Fibroblast of peridontal ligament (primary cell): ENCODE results near the gene GRAMD2A.
A peak's percentile ranks its signal among the peaks of the same experiment; 100 is the strongest.

Experiments used
- DNase-seq: peaks from one replicate; pipeline ENCODE4 v3.0.0-alpha.2; 2010; ENCODE audit errors: extremely low read depth

The GRAMD2A gene

DNA sequence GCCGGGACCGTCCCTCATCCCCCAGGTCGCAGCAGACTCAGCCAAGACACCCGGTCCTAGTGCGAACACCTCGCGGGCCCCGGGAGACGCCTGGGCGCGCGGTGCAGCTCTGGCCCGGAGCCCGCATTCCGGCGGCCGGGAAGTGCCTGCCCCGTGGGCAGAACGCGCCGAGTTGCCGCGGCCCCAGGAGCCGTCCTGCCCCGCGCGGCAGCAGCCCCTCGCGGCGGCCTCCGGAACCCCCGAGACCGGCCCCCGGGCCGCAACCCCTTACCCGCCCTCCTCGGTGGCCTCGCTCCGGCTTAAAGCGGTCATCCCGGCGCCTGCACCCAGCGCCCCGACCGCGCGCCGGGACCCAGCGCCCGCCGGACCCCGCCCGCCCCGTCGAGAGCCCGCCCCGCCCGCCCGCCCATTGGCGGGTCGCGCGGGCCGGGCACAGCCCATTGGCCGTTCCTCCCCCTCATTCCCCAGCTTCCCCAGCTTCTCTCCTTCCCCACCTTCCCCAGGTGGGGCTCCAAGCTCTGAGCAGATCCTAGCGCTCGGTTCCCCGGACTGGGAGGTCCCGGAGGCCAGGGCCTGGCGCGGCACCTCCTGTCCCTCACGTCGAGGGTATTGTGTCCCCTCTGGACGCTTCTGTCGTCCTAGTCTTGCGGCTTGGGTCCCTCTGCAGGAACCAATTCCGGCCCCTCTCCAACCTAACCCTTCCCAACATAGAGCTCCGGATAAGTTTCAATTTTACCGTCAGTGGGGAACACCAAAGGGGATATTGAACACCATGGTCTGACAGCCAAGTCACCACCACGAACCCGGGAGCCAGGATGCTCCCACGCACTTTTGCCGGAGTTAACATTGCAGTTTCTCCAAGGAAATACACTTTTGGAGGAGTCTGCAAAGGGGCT, at the start of gene GRAMD2A:
Gene GRAMD2A, minus strand, starts transcription at position 328 of the 896 bp plus-strand sequence.
- DNase-seq, result no peak

- no peak for DNase-seq
Measured at GRCh38 chr15:72242775-72243370, 45.3 kb upstream of the GRAMD2A start.

GRCh38 chr15:72239652-72240051, 42.1 kb upstream of the GRAMD2A start:
- DNase-seq, result no peak

- DNase-seq, result no peak
Measured at GRCh38 chr15:72238586-72238985, 41.0 kb upstream of the GRAMD2A start.

DNA sequence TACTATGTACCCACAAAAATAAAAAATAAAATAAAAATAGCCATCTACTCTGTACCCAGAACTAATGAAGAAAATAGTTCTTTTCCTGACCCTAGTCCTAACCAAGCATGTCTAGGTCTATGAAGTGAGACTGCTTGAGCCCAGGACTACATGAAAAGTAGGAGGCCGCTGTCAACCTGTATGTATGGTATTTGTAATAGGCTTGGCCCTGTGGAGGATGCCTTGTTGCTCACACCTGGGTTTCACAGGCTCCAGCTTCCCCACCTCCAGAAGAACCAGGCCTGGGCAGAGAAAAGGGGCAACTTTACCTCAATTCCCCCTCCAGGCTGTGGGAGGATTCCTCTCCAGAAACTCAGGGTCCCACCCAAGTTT, 40.3 kb upstream of the GRAMD2A start:
- no peak for DNase-seq

DNA sequence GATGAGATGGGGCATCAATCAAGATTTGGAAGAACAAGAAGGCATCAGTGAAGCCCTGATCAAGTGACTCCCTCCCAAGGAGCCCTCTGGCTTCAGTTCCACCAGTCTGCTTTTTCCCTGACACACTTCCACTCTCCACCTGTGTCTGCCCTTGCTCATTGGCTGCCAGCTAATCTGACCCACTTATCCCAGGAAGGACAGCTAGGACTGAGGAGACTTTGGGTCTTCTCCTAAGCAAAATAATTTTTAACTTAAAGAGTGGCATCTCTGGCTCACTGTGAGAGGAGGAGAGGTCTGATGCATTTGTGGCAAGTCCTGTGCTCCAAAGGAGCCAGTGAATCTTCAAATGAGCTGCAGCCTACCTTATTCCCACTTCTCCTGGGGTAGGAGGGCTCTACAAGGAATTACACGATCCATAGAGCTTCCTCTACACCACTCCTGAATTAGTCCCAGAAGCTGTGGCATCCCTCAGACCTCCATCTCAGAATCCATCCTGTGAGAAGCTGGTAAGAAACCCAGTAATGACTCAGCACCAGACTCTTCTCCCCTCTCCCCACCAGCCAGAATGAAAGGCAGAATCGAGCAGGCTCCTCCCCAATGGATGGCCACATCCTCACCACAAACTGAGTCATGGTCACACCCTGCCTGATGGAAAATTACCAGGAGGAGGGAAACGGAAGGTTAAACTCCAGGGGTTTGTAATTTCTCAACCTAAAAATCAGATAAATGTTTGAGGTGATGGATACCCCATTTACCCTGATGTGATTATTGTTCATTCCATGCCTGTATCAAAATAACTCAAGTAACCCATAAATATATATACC, 39.7 kb upstream of the GRAMD2A start:
- DNase-seq, result peak; percentile 98

GRCh38 chr15:72236381-72237003, 38.9 kb upstream of the GRAMD2A start:
- no peak for DNase-seq

DNA sequence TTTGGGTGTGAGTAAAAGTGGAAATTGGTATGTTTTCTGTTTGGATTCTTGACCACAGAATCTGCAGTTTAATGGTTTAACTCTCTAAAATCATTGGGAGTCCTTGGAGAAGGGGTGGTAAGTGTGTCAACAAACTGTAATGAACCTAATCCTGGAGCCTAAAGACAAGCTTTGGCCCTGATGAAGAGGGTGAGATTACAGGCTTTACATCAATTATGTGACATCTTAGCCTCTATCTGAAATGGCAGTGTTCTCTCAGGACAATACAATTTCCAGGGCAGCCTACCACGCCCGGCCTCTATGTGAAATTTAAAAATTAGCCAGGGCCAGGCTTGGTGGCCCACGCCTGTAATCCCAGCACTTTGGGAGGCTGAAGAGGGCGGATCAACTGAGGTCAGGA, 37.7 kb upstream of the GRAMD2A start:
- no peak for DNase-seq

- no peak for DNase-seq
Measured at GRCh38 chr15:72233769-72234168, 36.2 kb upstream of the GRAMD2A start.

- peak; percentile 79 for DNase-seq
Measured at GRCh38 chr15:72231833-72232478, 34.4 kb upstream of the GRAMD2A start.

GRCh38 chr15:72231066-72231832, 33.7 kb upstream of the GRAMD2A start, which contains the start of gene PKM:
TSS of gene PKM (minus strand) at chr15:72231190. CDS start at chr15:72219097, 12,093 bp downstream.
- DNase-seq, result peak; percentile 96

DNA sequence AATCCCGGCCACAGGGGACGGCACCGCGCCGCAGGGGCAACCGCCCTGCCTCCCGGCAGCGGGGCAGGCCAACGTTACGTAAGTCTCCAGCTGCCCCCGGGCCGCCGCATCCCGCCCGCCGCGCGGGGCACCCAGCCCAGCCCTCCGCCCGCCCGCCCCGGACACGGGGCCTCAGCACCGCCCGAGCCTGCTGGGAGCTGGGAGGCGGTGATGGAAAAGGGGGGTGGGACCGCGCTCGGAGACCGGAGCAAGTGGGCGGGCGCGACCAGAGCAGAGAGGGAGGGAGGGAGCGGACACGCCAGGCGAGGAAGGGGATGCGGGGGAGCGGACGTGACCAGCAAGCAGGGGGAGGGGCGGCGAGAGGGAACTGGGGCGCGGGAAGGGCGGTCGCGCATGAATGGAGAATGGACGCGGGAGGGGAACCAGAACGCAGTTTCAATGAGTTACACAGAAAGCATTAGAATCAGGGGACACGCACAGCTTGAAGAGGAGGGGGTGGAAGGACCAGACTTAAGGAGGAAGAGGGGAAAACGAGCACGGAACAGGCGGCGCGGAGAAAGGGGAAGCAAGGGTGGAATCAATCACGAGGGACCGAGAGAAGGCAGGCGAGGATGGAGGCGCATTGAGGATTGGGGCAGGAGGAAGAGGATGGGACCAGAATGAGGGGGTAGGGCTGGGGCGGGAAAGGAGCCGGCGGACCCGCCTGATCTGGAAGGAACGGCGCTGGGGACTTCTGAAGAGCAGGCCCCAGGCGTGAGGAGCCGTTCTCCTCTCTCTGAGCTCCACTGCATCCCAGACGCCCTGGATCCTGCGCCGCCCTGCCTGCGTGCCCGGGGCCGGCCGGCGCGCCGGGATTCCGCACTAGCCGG, 32.8 kb upstream of the GRAMD2A start:
- peak; percentile 82 for DNase-seq

DNA sequence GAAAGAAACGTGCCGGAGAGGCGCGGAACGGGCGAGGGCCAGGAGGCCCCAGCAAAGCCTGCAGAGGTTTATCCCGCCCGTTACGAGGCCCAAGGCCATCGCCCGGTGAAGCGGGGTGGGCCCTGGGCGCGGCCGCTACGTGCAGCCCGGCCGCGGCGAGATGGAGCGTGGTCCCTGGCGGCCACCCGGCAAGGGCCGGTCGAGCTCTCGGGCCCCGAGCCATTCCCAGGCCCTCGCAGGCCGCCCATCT, 32.3 kb upstream of the GRAMD2A start:
- no peak for DNase-seq

DNA sequence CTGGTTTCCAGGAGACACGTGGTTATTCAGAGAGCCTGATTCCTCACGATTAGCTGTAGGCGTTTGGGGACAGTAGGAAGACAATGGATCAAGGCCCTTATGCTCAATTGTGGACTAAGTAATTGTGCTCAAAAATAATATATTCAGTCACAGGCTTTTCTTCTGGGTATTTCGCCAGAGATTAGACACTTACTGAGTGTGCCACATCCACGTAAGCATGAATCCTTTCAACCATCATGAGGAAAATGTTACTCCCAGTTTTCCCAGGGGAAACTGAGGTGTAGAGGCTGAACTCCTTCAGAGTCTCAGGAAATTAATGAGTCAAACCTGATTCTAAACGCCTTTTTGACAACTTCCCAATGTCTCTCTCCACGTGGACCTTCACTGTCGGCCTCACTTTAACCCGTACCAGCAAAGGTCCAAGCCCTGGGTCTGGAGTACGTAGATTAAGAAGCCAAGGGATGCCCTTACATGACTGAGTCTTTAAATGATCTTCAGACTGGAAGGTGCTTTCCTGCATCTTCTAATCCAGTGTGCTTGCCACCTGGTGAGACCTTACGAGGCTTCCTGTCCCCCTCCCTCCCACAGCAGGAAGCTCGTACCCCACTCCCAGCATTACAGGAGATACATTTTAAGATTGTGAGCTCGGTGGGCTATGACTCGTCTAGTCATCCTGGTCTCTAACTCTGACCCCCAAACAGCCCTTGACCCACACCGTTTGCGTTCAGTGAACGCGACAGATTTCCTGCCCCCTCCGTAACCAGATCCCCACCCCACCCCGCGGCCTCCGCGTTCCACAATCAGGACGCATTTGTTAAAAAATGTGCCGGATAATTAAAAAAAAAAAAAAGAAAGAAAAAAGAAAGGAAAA, 31.7 kb upstream of the GRAMD2A start:
- peak; percentile 77 for DNase-seq

DNA sequence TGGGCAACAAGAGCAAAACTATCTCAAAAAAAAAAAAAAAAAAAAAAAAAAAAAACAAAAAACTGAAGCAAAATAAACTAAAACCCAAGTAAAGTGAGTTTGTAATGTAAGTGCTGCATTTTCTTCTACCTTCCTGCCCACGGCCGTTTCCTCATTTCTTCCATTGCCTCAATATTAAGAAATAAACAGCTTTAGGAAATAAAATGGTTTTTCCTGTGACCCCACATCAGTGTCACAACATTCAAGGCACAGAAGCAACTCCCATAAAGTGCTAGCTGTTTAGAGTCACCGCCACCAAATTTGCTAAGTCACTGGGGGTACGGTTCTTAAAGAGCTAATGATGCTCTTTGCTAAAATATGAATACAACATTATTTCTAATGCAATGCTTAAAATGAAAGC, 30.1 kb upstream of the GRAMD2A start:
- DNase-seq, result no peak

DNA sequence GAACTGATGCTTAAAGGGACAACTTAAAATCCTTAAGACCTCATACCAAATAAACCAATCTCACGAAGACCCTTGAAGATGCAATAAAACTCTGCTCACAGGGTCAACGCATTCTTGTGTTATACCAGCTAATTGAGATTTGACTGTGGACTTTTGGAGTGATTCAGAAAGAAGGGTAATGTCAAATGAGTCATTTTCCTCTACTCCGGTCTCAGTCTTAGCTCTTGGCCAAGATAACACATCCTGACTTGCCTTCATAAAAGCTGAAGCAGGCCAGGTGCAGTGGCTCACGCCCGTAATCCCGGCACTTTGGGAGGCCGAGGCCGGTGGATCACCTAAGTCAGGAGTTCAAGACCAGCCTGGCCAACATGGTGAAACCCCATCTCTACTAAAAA, 29.6 kb upstream of the GRAMD2A start:
- peak; percentile 75 for DNase-seq

GRCh38 chr15:72223278-72223677, 25.7 kb upstream of the GRAMD2A start:
- no peak for DNase-seq

DNA sequence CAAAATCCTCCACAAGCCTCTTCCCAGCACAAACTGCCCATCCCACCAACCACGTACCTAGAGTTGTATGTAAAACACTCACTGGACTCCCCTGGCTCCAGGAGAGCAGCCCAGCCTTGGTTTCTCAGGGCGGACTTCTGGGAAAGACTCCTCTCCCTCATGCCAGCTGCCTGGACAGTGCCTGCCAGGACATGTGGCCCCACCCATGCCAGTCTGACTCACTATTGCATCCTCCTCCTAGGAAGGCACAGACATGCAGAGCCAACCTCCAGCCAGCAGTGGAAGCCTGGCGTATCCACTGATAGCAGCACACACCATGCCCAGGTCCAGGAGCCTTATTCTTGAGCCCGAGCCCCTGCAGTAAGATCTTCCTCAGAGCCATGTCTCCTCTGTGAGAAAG, 24.8 kb upstream of the GRAMD2A start:
- DNase-seq, result peak; percentile 29

- no peak for DNase-seq
Measured at GRCh38 chr15:72220687-72221086, 23.1 kb upstream of the GRAMD2A start.
